GM12865 (cell line): ENCODE measurements around the gene ORMDL2.
"Not testable (repeated sequence)": the region's sequence is repeated elsewhere in the genome, so short reads cannot be mapped to it uniquely, and the experiment has no call there.

Source experiments
- DNase-seq: peaks from one replicate; pipeline ENCODE4 v3.0.0; 2010; ENCODE audit warnings: low read depth
- H3K4me3 ChIP-seq: 2 replicates; pipeline ENCODE4 v1.5.1; 2011; ENCODE audit warnings: mild to moderate bottlenecking, low read depth, low read length, control low read depth
- TF ChIP-seq, protein P1 (sequence below): IDR thresholded peaks from 2 replicates; pipeline ENCODE4 v1.5.1; 2011; ENCODE audit warnings: low read length, control low read depth, low read depth, inconsistent platforms; ENCODE audit not compliant: insufficient read depth; ENCODE audit errors: missing control alignments

The ORMDL2 gene

DNA sequence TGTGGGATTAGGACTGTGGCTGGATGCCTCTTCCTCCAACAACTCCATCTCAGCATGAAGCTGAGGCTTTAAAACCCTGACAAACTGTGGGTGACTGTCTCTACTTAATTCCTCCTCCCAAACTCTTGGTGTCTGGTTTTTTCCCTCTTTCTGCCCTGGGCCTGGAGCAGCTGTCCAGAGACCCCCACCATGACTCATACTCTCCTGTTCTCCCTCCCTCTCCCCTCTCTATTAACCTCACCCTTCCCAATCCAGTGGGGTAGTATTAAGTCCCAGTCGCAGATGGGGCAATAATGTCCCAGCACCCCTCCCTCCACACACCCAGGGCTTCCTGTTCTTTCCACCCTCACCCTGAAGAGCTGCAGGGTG is 13.6 kb downstream of the ORMDL2 start:
- DNase-seq, result no peak
- TF ChIP-seq, protein P1, sequence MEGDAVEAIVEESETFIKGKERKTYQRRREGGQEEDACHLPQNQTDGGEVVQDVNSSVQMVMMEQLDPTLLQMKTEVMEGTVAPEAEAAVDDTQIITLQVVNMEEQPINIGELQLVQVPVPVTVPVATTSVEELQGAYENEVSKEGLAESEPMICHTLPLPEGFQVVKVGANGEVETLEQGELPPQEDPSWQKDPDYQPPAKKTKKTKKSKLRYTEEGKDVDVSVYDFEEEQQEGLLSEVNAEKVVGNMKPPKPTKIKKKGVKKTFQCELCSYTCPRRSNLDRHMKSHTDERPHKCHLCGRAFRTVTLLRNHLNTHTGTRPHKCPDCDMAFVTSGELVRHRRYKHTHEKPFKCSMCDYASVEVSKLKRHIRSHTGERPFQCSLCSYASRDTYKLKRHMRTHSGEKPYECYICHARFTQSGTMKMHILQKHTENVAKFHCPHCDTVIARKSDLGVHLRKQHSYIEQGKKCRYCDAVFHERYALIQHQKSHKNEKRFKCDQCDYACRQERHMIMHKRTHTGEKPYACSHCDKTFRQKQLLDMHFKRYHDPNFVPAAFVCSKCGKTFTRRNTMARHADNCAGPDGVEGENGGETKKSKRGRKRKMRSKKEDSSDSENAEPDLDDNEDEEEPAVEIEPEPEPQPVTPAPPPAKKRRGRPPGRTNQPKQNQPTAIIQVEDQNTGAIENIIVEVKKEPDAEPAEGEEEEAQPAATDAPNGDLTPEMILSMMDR, result no peak
- H3K4me3 ChIP-seq, result no peak overlapping the region

- TF ChIP-seq, protein P1, result no peak
- no peak overlapping the region for H3K4me3 ChIP-seq
- no peak for DNase-seq
Observed at GRCh38 chr12:55833056-55833455, 15.2 kb downstream of the ORMDL2 start.

- H3K4me3 ChIP-seq, DNase-seq: not testable (repeated sequence)
Observed at GRCh38 chr12:55834400-55834799, 16.6 kb downstream of the ORMDL2 start.

- no peak for DNase-seq
Observed at GRCh38 chr12:55838361-55838760, 20.5 kb downstream of the ORMDL2 start.

DNA sequence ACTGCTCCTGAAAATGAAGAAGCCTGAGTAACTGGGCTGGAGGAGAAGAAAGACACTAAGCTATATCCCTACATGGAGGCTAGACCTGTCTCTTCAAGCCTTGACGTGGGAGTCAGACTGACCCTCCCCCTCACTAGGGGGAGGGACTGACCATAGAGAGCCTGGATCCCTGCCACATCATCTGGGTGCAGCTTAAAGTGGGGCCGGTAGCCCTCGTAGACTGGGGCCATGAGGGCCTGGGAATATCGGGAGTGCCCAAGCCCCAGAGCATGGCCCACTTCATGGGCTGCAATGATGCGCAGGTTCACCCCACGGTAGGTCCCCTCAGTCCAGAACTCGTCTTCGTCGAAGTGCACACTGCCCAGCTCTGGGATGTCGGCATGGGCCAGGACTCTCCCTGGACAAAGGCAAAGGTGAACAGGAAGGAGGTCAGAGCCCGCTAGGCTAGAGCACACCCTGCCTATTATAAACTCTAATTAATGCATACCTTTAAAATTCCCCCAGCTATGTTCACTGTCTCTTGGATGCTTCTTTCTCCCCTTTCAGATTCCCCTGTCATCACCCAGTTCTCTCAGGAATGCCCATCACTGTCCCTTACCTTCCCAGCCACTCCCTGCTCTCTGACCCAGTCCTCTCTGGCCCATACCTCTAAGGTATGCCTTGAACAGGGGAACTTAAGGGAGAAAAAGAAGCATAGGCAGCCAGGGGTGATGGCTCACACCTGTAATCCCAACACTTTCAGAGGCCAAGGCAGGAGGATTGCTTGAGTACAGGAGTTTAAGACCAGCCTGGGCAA is 21.7 kb downstream of the ORMDL2 start:
- no peak for DNase-seq
- TF ChIP-seq, protein P1, result no peak
- H3K4me3 ChIP-seq, result no peak overlapping the region

More at GRCh38 chr12:55838361-55838760, 20.5 kb downstream of the ORMDL2 start:
- TF ChIP-seq, protein P1, result no peak
- H3K4me3 ChIP-seq, result no peak overlapping the region

GRCh38 chr12:55840581-55841351 is 22.9 kb downstream of the ORMDL2 start:
- TF ChIP-seq, protein P1, result no peak
- no peak overlapping the region for H3K4me3 ChIP-seq
- no peak for DNase-seq

DNA sequence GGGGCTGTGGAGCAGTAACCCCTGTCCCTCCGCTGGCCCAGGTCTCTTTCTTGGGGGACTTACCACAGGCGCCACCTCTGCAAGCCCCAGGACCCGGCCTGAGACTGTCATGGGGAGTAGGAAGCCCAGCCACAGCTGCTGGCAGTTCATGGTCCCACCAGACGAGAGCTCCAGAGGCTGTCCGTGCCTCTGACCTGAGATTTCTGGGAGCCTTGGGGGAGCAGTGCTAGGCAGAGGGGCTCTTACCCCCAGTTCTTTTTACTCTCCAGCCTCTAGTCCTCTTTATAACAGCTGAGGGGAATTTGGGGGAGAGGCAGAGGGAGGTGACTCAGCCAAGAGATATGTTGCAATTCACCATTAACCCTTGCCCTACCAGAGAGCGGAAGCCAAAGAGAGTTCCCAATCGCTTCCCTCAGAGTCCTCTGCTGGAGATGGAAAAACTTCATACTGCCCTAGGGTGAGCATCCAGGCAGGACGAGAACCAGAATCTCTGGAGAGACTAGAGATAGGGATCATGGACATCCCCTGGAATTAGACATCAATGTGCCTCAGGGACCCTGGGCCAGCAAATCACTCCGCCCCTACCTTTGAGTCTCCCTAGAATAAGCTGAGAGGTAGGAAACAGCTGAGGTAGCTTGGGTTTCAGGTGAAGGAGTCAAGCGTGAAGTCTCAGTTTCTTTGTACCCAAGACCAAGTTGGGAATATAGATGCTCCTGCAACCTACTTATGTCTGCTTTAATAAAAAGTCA is 25.0 kb downstream of the ORMDL2 start, which contains the start of gene MMP19:
Gene MMP19 (minus strand): TSS at position 256 of the 749 bp plus-strand sequence. CDS start 106 bp downstream, at position 150.
- no peak for DNase-seq
- TF ChIP-seq, protein P1, result no peak
- no peak within 1 kb of the TSS for H3K4me3 ChIP-seq
